Tongue (tissue), 2 donors: Measurements from ENCODE around the gene NMRK1. TPM values are rescaled to one million over a fixed set of nuclear protein-coding genes. Genes with fewer than 3 reads are reported as not detected.
A peak's percentile ranks its signal among the peaks of the same experiment; 100 is the strongest.

Source experiments
- DNase-seq: peaks from one replicate; pipeline ENCODE4 v3.0.0-alpha.2; 2015
- total RNA-seq: library from RNA; depleted of rRNA; stranded (reverse); fragments of >200 nt; gene quantifications from one replicate; pipeline ENCODE4 v1.2.3, GENCODE V29; 2014

NMRK1 gene
- total RNA-seq, result 12.3 TPM

DNA sequence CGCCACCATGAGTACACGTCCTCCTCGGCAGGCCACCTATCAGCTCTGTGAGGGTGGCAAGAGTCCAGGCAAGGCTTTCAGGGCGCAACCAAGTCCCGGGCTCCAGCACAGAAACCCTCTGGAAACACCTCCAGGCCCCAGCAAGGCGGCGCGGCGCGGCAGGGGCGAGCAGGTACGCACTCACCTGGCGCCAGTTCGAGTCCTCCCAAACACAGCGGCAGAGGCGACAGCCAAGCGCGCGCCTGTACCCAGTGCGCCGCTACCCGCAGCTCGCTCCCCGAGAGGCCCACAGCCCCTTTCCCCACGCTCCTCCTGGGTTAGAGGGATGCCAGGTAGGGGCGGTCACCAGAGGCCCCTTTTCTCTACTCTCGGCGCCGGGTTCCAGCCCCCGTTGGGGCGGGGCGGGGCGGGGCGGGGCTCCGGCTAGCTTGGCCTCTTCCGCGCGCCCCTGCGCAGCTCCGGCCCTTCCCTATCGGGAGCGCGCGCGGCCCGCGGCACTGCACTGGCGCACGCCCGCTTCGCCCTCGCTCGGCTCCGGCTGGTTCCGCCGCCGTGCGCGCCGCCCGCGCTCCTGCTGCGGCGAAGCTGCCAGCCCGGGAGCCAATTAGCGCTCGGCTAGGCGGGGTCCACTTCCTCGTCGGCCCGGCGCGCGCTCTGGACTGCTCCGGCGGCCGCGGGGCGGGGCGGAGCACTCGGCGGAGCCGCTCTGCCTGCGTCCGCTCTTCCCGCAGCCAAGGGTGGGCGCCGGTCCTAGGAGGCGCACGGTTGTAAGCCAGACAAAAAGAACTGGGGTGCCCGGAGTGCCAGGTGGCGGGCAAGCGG is at the start of gene NMRK1, which contains the start of gene OSTF1:
Gene NMRK1 (minus strand): TSS at position 332 of the 822 bp plus-strand sequence. CDS start 5,040 bp downstream, outside the sequence.
Gene OSTF1 (plus strand): TSS at position 691 of the 822 bp plus-strand sequence. CDS start 179 bp downstream, outside the sequence.
- peak; percentile 98 for DNase-seq

DNA sequence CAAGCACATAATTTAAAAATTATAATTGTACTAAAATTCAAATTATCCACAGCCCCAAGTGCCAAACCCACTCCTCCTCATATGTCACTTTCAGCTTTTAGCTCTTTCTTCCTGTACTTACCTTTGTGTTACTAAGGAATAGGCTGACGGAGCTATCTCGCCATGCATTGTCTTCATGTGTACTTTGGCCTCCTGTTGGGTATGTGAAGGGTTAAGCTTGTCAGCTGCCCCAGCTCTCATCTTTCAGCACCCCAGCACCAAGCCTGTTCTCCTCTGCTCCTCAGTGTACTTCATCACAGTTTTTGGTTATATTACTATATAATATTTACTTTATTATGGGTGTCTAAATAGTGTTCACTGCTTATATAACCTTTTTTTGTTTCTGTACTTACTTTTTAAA is 46.5 kb upstream of the NMRK1 start:
- DNase-seq, result no peak

DNA sequence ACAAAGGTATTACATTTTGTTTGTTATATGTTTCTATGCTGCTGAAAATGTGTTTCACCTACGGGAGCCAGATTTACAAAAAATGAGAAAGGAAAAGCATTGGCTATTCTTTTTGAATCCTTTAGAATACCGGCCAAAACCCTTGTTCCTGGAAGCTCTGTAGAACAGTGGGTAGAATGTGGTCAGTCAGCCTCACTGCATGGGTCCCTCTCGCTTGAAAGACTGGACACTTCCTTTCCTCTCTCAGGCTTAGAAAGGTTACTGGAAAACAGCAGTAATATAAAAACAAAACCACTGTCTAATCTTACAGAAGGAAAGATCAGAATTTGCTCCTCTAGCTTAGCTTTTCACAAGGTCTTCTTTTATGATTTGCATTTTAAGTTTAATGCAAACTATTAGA is 45.4 kb upstream of the NMRK1 start:
- no peak for DNase-seq

DNA sequence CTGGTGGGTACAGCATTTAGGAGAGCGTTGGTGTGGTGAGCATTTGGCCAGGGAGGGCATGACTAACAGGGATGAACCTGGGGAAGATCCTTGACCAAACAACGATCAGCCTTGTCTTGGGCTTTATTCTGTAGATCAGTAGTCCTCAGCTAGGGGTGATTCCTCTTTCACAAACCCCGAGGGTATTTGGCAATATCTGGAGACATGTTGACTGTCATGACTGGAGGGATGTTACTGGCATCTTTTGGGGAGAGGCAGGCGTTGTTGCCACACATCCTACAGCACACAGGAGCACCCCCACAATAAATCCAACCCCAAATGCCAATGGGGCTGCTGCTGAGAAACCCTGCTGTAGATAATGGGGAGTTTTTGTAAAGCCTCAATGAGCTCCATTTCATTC is 44.3 kb upstream of the NMRK1 start:
- no peak for DNase-seq

DNA sequence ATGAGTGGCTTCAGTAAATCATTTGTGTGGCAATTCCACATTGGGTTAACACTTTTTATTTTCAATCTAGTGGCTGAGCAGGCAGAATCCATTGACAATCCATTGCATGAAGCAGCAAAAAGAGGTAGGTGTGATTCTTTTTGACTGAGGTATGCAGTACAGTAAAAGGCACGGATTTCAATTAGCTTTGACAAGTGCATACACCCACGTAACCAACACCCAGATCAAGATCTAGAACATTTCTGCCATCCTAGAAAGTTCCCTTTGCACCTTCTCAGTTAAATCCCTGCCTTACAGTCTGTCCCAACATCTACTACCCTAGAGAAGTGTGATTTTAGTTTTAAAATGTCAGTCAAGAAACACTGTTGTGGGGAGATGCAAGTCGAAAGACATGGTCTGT is 43.7 kb upstream of the NMRK1 start:
- no peak for DNase-seq

DNA sequence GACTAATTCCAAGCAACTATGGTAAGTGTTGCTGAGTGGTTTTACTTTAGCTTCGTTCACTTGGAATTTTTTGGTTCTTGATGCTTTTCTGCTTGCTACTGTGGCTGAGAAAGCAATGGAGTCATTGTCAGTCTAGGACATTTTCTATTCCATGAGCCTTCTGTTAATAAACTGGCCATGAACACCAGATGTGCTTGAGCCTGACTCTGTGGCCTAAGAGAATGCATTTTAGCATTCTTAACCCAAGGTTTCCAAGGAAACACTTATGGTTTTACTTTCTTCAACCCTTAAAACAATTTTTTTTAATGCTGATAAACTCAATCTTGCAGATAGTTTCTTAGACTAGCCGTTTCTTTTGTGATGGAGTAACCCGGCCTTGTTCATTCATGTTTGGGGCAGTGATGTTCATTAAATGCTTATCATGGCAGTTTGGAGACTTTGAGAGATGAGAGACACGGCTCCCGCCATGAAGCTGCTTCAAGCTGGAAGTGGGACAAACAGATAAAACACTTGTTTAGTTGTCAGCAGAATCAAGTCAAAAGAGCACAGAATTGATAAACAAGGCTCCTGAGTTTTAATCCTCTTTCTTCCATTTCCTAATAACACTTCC is 42.8 kb upstream of the NMRK1 start:
- no peak for DNase-seq

DNA sequence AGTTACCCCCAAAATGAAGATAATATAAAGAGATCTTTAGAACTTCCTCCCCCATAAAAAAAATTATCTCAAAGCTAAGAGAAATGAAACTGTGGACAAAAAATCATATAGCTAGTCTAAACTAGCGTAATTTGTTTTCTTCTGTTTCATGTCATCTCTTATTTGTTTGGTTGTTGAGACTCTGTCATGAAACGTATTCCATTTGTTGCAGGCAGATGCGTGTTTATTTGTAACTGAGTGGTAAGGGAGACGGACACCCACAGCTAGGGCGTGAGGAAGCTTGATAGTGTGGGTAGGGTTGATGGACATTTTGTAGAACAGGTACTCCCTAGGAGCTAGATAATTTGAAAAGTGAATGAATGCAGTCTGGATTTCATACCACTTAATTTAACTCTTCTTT is 42.2 kb upstream of the NMRK1 start:
- DNase-seq, result no peak

DNA sequence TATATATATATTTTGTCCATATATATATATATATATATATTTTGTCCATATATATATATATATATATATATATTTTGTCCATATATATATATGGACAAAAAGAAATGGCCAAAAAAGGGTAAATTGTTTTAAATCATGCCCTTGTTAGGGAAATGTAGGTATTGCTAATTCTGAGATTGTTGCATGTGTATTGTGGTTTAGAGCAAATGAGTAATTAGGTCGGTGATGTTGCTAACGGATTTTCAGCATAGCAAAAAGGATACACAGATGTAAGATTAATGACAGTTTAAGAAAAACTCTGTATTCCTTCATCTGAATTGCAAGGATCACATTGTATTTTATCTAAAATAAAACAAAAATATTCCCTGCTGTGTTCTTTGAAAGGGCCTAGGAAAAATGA is 40.6 kb upstream of the NMRK1 start:
- DNase-seq, result no peak

DNA sequence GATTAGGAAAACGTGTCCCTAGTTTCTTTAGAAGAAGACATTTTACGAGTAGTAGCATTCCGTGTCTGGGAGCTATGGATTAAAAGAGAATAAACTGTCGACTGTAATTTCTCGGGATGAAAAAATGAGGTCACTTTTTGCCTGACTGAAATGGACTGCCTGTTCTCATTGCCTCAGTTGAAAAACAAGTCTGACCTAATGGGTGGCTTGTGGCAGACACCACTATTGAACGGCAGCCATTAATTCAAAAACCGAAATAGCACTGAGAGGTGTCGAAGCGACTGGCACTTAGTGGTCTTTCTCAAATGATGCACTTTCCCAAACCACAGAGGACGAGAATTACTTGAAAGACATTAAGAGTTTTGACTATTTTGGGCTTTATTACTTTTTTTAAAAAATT is 35.7 kb upstream of the NMRK1 start:
- no peak for DNase-seq

DNA sequence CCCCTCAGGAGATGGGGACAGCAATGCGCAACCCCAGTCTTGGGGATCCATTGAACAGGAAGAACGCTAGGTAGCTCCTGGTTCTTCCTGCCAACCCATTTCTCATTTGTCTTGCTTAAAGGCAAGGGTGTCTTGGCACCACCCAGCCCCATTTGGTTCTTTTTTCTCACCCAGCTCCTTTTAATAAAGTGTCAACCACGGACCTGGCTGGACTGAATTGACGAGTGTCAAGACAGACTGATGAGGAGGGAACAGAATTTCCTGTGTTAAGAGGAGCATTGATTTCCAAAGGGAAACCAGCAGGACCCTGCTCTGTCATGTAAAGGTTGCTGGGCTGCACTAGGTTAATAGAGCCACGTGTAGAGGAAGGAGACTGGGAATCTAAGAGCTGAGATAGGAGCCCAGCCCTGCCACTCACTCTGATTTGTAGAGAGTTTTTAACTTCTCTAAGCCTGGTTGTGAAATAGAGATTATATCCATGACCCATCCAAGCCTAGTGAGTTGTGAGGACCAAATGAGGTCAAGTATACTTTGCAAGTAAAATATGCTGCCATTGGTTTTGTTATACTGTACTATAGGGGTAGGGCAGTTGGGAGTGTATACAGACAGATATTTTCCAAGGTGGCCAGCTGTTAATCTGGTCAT is 34.1 kb upstream of the NMRK1 start:
- DNase-seq, result no peak

DNA sequence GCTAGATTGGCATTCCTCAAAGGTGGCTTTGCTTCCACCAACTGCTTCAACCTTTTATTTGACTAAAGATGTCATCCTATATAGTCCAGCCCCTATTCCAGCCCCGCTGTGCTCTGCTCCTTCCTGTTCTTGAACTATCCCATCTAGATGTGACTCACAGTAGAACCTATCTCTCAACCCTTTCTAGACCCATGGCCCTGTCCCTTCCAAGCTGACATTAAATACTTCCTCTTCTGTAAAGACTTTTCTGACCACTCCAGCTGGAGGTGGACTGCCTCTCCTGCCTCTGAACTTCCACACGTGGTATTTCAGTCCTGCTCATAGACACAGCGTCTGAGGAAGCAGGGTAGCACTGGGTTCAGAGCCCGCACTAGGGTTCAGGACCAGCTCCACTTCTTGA is 32.7 kb upstream of the NMRK1 start:
- no peak for DNase-seq

DNA sequence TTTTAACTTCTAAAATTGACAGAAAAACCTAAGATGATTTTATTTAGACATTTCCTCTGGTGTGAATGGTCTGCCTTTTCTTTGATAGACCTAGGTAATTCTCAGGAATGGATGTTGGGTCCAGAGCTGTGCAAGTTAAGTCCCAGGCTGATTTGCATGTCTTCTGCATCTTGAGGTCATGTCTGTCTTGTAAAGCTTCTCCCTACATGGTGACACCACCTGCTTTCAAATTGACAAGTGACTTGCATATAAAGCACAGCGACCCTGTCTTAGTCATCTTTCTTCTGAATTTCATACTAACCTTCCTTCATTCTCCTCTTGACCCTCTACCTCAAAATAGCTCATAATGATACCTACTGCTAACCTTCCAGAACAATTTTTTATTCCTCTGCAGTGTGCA is 29.6 kb upstream of the NMRK1 start:
- DNase-seq, result no peak

DNA sequence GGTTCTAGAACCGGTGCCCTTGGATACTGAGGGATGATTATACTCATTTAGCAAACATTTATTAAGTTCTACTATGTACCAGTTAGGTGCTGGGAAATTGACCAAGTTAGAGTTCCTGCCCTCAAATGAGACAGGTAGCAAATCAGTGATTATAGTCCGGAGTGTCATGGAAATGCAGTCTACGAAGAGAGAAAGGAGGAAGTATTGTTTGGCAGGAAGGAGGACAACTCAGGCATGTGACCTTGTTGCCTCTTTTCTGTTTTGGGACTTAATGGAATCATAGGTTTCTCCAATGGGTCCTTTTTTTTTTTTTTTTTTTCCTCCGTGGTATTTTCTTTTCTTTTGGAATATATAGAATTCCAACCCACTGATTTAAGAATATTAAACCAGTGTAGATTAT is 28.4 kb upstream of the NMRK1 start:
- DNase-seq, result no peak

DNA sequence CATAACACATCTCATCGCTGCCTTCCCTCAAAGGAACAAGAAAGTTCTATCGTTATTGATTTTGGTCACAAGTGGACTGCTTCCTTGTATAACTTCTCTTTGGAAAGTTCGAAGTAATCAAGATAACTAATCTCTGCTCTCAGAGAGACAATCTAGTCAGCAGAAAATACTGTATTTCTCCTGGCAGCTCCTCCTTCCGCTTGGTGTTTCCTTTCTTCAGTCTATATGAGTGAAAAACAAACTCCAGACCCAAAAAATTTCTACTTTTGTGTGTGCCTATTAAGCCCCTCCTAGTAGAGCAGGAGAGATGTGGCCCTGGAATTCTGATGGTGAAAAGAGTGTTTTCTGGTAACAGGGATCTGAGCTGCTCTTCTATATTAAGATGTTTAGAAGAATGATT is 24.8 kb upstream of the NMRK1 start:
- no peak for DNase-seq

DNA sequence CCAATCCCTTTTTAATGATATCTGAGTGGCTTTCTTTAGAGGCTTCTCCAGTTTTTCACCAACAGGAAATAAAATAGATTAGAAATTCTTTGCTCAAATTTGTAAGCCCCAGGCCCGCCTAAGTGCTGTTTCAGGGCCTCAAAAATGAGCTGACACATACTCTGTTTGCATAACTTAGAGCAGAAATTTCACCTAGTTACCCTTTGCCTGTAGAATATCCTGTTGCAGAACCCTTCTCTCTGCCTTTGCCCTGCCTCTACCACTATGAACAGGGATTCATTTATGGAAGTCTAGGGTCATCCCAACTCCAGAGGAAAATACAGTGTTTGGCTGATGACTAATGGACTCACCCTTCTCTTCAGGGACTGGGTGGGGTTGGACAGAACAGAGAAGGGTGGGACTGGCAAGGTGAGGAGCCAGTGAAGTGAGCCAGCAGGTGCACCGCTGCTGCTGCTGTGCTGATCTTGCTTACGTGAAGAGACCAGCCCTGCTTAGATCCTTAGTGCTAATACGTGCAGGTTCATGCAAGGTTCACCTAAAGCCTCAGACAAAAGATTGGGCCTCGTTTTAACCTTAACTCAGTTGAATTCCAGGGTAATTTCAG is 23.2 kb upstream of the NMRK1 start:
- DNase-seq, result peak; percentile 29

DNA sequence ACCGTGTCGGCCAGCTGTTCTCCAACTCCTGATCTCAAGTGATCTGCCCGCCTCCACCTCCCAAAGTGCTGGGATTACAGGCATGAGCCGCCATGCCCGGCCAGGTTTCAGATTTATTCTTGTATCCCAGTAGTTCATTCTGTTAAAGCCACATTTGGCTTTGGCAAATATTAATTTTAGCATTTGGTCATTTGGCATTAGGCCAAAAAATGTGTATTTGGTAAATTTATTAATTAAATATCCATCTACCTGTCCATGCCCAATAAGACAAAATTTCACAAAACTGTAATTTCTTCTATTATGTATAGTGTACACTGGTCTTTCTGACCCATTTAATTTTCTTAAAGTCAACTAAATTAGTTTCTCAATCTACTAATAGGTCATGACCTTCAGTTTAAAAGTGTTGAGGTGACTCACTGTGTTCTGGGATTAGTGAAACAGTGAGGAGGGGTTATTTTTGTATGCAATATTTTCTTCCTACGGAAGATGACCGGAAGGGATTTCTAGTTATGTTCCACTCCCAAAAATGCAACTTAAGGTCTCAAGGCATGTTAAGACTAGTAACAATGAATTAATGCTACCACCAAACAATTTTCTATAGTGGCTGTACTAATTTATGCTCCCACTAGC is 21.4 kb upstream of the NMRK1 start:
- no peak for DNase-seq

DNA sequence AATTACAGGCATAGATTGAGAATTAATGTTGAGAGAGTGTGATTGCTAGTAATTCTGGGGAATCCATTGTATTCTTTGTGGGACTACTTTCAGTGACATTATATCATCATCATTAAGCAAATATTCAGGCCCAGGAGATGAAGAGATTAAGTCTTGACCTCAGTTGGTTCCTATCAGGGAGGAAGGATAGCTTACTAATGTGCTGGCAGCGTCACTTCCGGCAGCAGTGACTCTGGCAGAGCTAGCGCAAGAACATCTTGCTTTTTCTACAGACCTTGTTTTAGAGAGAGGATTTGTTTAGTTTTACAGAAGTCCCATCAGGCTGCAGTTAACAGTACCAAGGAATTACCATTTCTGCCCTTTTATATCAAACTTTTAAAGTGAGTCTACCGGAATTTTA is 20.6 kb upstream of the NMRK1 start:
- DNase-seq, result no peak

DNA sequence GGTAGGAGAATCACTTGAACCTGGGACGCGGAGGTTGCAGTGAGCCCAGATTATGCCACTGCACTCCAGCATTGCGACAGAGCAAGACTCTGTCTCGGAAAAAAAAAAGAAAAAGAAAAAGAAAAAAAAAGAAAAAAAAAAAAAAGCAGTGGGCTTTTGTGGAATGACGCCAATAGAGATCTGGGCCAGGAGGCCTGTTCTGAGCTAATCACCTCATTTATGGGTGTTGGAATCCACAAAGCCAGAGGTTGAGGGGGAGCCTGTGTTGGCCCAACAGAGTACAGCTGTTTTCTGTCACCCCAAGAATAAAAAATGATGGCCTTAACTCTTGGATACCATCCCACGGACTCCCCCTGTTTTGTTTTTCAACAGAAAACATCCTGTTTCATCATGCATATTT is 18.9 kb upstream of the NMRK1 start:
- DNase-seq, result no peak

DNA sequence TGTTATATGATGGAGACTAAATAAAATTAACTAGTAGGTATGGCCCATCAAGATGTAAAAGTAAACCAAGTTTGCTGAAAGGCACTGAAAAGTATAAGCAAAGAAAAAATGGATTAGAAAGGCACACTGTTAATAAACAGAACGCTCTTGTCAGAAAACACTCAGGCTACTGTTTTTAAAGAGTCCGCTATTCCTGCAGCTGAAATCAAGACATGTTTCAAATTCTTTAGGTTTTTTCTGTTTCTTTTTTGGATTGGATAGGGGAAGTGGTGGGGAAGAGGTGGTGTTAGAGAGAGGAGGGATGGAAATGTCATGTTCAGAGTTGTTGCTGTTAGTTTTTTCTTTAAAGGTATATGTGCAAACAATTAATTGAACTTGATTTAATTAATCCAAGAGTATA is 17.9 kb upstream of the NMRK1 start:
- DNase-seq, result no peak

DNA sequence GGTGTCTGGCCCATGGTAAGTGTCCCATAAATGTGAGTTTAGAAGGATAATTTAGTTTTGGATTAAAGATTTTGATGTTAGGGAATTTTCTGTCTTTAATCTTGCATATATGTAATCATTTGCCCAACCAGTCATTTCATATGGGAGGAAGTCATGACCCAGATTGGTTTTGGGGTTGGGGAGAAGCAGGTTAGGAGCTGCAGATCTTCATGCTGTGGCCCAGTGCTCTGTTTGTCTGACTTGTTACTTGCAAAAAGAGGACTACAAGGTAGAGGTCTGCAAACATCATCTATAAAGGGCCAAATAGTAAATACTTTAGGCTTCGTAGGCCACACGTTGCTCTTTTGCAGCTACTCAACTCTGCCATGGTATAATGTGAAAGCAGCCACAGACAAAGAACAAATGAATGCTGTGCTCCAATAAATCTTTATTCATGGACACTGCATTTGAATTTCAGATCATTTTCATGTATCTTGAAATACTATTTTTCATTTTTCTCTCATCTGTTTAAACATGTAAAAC is 17.1 kb upstream of the NMRK1 start:
- no peak for DNase-seq

DNA sequence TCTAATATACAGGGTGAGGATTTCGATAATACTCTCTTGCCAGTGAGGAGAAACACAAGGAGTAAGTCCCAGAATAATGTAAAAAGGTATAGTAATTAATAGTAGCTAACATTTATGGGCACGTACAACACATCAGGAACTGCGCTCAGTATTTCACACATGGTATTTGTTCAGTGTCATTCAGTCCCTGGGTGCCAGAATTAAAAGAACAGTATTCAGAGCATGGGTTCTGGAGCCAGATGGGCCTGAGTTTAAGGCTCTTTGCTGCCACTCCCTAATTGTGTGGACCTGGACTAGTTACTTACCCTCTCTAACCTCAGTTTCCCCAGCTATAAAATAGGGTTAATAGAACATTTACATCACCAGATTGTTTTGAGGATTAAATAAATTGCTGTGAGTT is 16.7 kb upstream of the NMRK1 start:
- no peak for DNase-seq

DNA sequence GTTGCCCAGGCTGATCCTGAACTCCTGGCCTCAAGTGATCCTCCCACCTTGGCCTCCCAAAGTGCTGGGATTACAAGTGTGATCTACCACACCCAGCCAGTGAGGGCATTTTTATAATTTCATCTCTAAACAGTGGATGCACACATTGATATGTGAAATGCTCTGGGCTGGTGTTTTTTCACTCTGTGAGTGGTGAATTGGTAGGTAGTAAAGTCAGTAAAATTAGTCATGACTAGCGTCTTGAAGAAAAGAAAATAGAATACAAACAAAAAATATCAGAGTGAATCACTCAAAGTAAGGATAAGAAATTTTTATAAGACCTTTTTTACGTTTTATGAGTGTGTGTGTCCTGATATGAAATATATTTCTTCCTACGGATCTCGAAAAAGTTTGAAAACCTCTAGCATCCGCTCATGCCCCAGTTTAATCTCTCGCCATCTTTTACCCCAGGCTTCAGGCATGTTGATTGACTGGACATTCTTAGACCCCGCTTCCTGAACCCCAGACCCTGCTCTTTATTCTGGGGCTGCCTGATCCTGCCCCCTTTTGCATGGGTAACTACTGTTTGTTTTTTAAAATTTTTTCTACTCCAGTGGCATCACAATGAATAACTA is 14.3 kb upstream of the NMRK1 start:
- DNase-seq, result no peak
